ENCODE results near the gene ANKRD12.

Gene ANKRD12

GRCh38 chr18:9287036-9287435 is 150.5 kb downstream of the ANKRD12 start:
- DNase-seq = no peak

GRCh38 chr18:9289698-9290097 is 153.1 kb downstream of the ANKRD12 start:
- no peak for DNase-seq

- DNase-seq = no peak
These were observed 153.6 kb downstream of the ANKRD12 start for GRCh38 chr18:9290156-9290555.

GRCh38 chr18:9292047-9292446 is 155.5 kb downstream of the ANKRD12 start:
- DNase-seq = no peak

DNA sequence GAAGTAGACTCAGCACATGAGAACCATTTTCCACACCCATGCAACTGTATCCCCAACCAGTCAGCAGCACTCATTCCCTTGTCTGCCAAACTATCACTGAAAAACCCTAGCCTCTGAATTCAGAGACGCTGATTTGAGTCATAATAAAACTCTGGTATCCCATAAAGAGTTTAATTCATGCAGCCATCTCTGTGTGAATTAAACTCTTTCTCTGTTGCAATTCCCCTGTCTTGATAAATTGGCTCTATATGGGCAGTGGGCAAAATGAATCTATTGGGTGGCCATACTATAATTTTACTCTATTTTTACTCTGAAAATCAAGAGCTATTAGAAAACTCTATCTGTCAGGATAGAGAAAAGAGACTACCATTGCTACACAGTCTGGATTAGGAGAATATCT is 157.4 kb downstream of the ANKRD12 start:
- no peak for DNase-seq

GRCh38 chr18:9296233-9297006 is 159.8 kb downstream of the ANKRD12 start:
- DNase-seq = no peak

DNA sequence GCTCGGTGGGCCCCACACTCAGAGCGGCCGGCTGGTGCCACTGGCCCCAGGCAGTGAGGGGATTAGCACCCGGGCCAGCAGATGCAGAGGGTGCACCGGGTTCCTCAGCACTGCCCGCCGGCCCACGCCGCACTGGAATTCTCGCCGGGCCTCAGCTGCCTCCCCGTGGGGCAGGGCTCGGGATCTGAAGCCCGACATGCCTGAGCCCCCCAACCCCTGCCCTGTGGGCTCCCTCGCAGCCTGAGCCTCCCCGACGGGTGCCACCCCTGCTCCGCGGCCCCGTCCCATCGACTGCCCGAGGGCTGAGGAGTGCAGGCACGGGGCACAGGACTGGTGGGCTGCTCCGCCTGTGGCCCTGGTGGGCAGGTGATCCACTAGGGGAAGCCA is 160.4 kb downstream of the ANKRD12 start:
- DNase-seq = no peak

DNA sequence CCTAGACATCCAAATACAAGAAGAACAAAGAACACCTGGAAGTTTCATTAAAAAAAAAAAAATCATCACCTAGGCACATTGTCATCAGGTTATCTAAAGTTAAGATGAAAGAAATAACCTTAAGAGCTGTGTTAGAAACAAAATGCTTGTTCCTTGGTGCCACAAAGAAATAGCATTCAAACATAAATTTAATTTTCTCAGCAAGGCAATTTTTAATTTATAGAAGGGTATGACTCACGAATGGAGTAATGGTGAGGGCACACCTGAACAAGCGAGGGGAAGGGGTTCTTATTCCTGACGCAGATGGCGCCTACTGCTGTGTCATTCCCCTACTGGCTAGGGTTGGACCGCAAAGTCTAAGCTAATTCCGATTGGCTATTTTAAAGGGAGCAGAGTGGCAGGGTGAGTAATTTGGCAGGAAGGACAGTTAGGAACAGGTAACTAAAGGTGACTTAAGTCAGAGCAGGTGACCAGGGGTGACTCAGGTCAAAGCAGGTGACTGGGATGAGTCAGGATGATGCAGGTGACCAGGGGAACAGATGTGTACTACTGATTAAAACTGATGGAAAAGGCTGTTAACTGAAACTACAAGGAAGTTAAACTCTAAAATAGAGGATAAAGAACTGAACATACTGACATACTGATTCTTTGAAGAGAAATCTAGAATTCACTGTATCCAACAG is 167.9 kb downstream of the ANKRD12 start:
- DNase-seq = no peak

DNA sequence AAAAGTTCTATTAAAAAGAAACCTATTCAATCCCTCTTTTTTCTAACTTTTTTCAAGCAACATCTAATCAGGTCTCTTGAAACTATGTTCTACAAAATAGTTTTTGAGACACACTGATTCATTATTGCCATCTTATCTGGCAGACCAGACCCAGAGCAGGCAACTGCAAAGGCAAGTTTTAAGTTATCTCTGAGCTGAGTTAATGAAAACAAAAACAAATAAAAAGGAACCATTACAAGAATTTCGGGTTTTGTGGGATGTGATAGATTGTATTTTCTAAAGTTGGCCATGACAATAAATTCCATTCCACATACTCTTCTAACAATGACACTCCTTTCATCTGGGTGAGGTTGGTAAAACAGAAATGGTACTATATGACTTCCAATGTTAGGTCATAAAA is 182.8 kb downstream of the ANKRD12 start:
- DNase-seq = no peak

GRCh38 chr18:9321017-9321452 is 184.5 kb downstream of the ANKRD12 start:
- DNase-seq = no peak

DNA sequence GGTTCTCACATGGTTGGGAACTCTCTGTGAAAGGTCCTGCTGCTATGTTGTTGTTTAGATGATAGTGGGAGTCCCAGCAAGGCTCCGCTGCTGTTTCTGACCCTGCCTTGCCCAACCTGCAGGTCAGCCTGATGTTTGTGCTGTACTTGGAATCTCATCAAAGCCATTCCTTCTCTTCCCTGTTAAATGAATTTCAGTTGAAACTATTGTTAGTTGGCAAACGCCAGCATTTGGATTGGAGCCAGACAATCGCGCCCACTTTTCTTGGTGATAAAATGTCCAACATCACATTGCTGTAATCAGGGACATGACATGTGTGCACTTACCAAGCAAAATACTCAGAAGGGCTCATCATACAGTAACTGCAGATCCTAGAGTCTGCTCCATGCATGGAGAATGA is 185.2 kb downstream of the ANKRD12 start:
- no peak for DNase-seq

GRCh38 chr18:9322744-9323143 is 186.2 kb downstream of the ANKRD12 start:
- no peak for DNase-seq

DNA sequence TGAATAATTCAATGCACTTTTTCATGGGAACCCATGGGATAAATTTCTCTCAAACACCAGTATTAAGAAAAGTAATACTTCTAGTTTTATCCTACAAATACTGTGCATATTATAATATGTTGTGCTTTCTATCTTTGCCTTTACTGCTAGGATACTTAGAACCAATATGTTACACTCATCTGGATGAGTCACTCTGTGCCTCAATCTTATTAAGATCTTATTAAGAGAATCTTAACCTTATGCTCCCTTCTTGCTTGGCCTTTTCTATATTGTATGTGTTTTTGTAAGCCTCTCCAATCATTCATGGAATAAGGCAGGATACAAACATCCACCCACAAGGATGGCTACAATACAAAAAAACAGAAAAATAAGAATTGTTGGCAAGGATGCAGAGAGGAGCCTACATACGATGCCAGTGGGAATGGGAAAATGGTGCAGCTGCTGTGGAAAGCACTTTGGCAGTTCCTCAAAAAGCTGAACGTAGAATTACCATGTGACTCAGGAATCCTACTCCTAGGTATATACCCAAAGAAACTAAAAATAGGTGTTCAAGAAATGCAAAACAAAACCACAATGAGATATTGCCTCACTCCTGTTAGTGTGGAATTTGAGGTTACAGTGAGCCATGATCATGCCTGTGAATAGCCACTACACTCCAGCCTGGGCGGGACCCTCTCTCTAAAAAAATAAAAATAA is 187.3 kb downstream of the ANKRD12 start:
- DNase-seq = no peak

DNA sequence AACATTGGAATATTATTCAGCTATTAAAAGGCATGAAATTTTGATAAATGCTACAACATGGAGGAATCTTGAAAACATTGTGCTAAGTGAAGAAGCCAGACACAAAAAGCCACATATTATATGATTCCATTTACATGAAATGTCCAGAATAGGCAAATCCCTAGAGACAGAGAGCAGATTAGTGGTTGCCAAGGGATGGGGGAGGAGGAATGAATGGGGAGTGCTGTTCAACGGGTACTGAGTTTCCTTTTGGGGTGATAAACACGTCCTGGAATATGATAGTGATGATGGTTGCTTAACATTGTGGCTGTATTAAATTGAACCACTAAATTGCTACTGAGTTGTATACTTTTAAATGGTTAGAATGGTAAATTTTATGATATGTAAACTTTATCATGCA is 189.1 kb downstream of the ANKRD12 start:
- no peak for DNase-seq

- DNase-seq = no peak
These were observed 192.2 kb downstream of the ANKRD12 start for GRCh38 chr18:9328776-9329175.

DNA sequence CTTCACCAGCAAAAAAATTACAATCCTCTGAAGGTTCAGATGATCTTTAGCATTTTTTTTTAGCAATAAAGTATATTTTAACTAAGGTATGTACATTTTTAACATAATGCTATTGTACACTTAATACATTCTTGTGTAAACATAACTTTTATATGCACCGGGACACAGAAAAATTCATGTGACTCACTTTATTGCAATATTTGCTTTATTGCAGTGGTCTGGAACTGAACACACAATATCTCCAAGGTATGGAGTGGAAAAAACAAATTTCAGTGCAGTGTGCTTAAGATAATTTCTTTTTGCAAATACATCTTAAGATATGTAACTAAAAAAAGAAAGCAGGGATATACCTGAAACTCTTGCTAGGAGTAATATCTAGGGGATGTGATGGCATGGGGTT is 192.9 kb downstream of the ANKRD12 start:
- no peak for DNase-seq

GRCh38 chr18:9330419-9330818 is 193.8 kb downstream of the ANKRD12 start:
- DNase-seq = no peak

DNA sequence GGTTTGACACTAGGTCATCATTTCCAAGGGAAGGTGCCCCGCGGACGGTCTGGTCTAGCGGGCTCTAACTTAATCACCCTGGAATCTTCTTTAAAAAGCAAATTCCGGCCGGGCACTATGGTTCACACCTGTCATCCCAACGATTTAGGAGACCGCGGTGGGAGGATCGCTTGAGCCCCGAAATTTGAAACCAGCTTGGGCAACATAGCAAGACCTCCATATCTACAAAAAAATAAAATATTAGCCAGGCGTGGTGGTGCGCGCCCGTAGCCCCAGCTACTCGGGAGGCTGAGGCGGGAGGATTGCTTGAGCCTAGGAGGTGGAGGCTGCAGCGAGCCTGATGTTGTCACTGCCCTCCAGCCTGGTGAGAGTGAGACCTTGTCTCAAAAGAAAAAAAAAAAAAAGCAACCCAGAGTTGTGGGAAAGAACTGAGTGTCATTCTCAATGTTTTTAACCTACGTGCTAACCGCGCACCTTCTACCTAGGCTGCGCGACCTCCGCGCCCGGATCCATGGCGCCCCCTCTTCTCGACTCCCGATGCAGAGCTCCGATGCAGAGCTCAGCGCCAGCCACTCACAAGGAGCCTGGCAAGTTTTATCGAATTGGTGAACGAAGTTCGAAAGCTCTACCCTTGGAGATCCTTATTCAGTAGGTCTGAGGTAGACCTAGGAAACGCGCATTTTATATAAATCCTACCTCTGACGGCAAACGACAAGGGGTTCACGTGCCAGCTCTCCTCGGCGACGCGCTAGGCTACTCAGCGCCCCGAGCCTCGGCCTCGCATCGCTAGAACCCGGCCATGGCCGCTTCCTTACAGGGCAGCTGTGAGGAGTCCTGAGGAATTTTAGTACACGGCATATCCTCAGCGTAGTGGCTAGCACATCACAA is 197.1 kb downstream of the ANKRD12 start:
- peak in 14 of 58 donors; percentile 21 to 81 (median 36) for DNase-seq

DNA sequence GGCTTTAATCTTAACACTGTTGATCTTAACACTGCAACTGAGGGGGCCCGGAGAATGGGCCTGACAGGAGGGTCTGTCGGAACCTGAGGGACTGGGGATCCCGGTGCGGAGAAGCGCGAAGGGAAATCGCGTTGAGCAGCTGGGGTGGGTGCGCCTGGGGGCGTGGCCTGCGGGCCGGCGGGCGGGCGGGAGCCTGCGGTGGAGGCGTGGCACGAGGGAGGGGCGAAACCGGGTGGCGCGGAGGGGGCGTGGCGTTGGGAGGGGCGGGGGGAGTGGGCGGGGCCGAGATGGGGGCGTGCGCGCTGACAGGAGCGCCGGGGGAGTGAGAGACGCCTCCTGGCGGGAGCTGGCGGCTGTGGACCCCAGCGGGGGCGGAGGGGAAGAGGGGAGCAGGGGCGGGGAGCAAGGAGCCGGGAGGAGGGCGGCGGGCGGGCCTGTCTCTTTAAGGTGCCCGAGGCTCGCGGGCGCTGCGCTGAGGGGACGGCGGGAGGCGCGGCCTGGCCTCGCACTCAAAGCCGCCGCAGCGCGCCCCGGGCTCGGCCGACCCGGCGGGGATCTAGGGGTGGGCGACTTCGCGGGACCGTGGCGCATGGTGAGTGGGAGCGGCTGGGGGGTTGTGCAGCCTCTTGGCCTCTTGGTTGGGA is 197.9 kb downstream of the ANKRD12 start, which contains the start of gene TWSG1:
Gene TWSG1 (plus strand): TSS at position 445 of the 644 bp plus-strand sequence. CDS start 2,457 bp downstream, outside the sequence.
- peak; percentile 35 to 95 (median 89) for DNase-seq

DNA sequence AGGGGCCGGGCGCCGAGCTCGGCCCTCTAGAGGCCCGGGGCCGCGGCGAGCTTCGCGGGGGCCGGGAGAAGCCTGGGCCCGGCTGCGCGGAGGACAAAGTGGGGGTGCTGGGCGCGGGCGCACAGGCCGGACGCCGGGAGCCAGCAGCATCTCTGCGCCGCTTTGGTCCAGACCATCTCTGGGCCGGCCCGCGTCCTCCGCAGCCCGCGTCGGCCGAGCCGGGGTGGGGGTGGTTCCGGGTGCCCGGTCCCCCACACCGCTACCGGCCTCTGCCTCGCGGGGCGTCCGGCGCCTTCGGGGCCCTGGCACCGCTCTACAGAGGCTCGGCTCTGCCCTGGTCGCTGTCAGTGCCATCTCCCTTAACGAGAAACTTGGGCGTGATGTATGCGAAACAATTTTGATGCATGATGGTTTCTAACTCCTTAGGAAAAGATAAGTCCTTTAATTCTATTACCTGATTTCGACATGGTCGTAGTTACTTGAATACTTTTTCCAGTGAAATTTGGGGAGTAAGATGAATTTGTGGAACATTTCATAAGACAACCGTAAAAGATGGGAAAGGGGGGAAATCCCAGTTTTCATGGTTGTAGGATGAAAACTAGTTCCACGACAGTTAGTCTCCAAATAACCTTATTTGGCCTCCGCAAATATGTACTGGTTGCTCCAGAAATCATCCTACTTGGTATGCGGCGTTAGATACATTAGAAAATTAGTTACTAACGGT is 198.6 kb downstream of the ANKRD12 start:
- peak in 32 of 58 donors; percentile 12 to 78 (median 46) for DNase-seq
